HCT116 (cell line): Measurements from ENCODE around the gene EVC. TPM values are rescaled to one million over a fixed set of nuclear protein-coding genes. Genes with fewer than 3 reads are reported as not detected.

ENCODE experiments used
- ATAC-seq: fragments of 200-7000 bp; cut with Tn5 transposase; 2 replicates; pipeline ENCODE4 v1.9.1; 2020; ENCODE audit warnings: mild to moderate bottlenecking, moderate library complexity
- BruUV-seq: library from RNA; stranded (reverse); fragments of 400-500 nt; replicated peaks from 2 replicates; lab custom pipeline; 2021; lab: Mats Ljungman, UMichigan
- CTCF ChIA-PET: fragments of 300-600 bp; sonication (Branson Sonifier 250); formaldehyde crosslinking; loops from one replicate; lab custom pipeline; 2021; ENCODE audit warnings: antibody characterized with exemption; lab: Charles Lee
- POLR2A ChIA-PET: fragments of 300-600, 350-600 bp; sonication (Branson Sonifier 250); formaldehyde crosslinking; loops from one replicate; lab custom pipeline; 2021; ENCODE audit warnings: antibody characterized with exemption; lab: Charles Lee
- RAD21 ChIA-PET, 2 experiments: fragments of 300-600 bp; sonication (Branson Sonifier 250); formaldehyde crosslinking; loops; one replicate each; lab custom pipeline; 2023; ENCODE audit warnings: low total read pairs in 2 of 2; ENCODE audit not compliant: uncharacterized antibody in 2 of 2, unreplicated experiment in 2 of 2, low non-redundant PET in 1 of 2; lab: Charles Lee
- DNase-seq: peaks from one replicate; pipeline ENCODE4 v3.0.0-alpha.2; 2010; ENCODE audit warnings: low read depth, low spot score
- H2AFZ ChIP-seq: fragments of 200-600 bp; shearing (Covaris generic), sonication (generic); 2 replicates; pipeline ENCODE4 v1.6.1; 2017; ENCODE audit warnings: low read depth, mixed run types, mixed read lengths, antibody characterized with exemption, low read length; ENCODE audit not compliant: poor library complexity, severe bottlenecking
- H3K27ac ChIP-seq: 2 replicates; pipeline ENCODE4 v1.5.1; 2012; ENCODE audit warnings: low read depth, low read length
- H3K27me3 ChIP-seq: fragments of 200-600 bp; sonication (generic); 2 replicates; pipeline ENCODE4 v1.6.1; 2016; ENCODE audit warnings: mixed run types, low read length, mixed read lengths; ENCODE audit not compliant: insufficient read depth
- H3K36me3 ChIP-seq, 2 experiments: fragments of 200-500 bp in 1 of 2; fragments of 200-600 bp in 1 of 2; sonication (Bioruptor generic) in 1 of 2; sonication (generic) in 1 of 2; 2 replicates each; pipeline versions ENCODE4 v1.5.1 to v1.6.1; 2014 to 2016; ENCODE audit warnings: low read length in 2 of 2, inconsistent platforms in 1 of 2, mixed read lengths in 1 of 2, mixed run types in 1 of 2; ENCODE audit not compliant: insufficient read depth in 2 of 2, control insufficient read depth in 1 of 2
- H3K4me1 ChIP-seq, 2 experiments: fragments of 200-600 bp in 1 of 2; sonication (generic) in 1 of 2; 2 replicates each; pipeline versions ENCODE4 v1.5.1 to v1.6.1; 2012 to 2017; ENCODE audit warnings: low read length in 2 of 2, inconsistent platforms in 1 of 2, mild to moderate bottlenecking in 1 of 2, mixed read lengths in 1 of 2, mixed run types in 1 of 2, moderate library complexity in 1 of 2; ENCODE audit not compliant: insufficient read depth in 2 of 2, control insufficient read depth in 1 of 2
- H3K4me2 ChIP-seq: fragments of 200-600 bp; sonication (generic); 2 replicates; pipeline ENCODE4 v1.6.1; 2017; ENCODE audit warnings: mixed run types, low read length, mixed read lengths
- H3K4me3 ChIP-seq, 2 experiments: fragments of 200-600 bp in 1 of 2; sonication (generic) in 1 of 2; replicated peaks in 1 of 2; 2 replicates each; pipeline ENCODE4 v1.5.1; 2011 to 2016; ENCODE audit warnings: low read length in 2 of 2, control low read depth in 1 of 2, low read depth in 1 of 2, mild to moderate bottlenecking in 1 of 2, mixed read lengths in 1 of 2, mixed run types in 1 of 2
- H3K79me2 ChIP-seq: fragments of 200-600 bp; sonication (generic); 2 replicates; pipeline ENCODE4 v1.6.1; 2017; ENCODE audit warnings: mild to moderate bottlenecking, mixed run types, low read length, moderate library complexity, mixed read lengths; ENCODE audit not compliant: insufficient read depth
- H3K9ac ChIP-seq: fragments of 200-600 bp; sonication (generic); 2 replicates; pipeline ENCODE4 v1.6.1; 2016; ENCODE audit warnings: low read length, mixed read lengths
- H3K9me2 ChIP-seq: fragments of 200-600 bp; sonication (generic), shearing (Covaris generic); 2 replicates; pipeline ENCODE4 v1.6.1; 2017; ENCODE audit warnings: mixed run types, mild to moderate bottlenecking, moderate library complexity; ENCODE audit not compliant: insufficient read depth
- H3K9me3 ChIP-seq, 2 experiments: fragments of 200-500 bp in 1 of 2; fragments of 200-600 bp in 1 of 2; sonication (Bioruptor generic) in 1 of 2; sonication (generic) in 1 of 2; 2 replicates each; pipeline ENCODE4 v1.6.1; 2014 to 2017; ENCODE audit warnings: low read length in 2 of 2, mixed read lengths in 2 of 2, inconsistent platforms in 1 of 2, low read depth in 1 of 2, mild to moderate bottlenecking in 1 of 2, mixed run types in 1 of 2, moderate library complexity in 1 of 2; ENCODE audit not compliant: control insufficient read depth in 1 of 2, insufficient read depth in 1 of 2
- H4K20me1 ChIP-seq: fragments of 200-600 bp; sonication (generic), shearing (Covaris generic); 2 replicates; pipeline ENCODE4 v1.6.1; 2017; ENCODE audit warnings: mixed run types, mild to moderate bottlenecking, moderate library complexity; ENCODE audit not compliant: insufficient read depth
- CBX3 ChIP-seq: IDR thresholded peaks from 2 replicates; pipeline ENCODE4 v1.6.1; 2012; ENCODE audit warnings: low read depth
- CEBPB ChIP-seq: IDR thresholded peaks from 2 replicates; pipeline ENCODE4 v1.6.1; 2012; ENCODE audit warnings: low read depth
- EZH2 ChIP-seq: fragments of 200-600 bp; sonication (generic); IDR thresholded peaks from 2 replicates; pipeline ENCODE4 v1.6.1; 2017; ENCODE audit warnings: antibody characterized with exemption, mixed run types
- EZH2phosphoT487 ChIP-seq: fragments of 200-600 bp; IDR thresholded peaks from 2 replicates; pipeline ENCODE4 v1.6.1; 2018; ENCODE audit warnings: antibody characterized with exemption, borderline replicate concordance
- FOSL1 ChIP-seq: IDR thresholded peaks from 2 replicates; pipeline ENCODE4 v1.6.1; 2012; ENCODE audit warnings: low read depth
- JUND ChIP-seq: IDR thresholded peaks from 2 replicates; pipeline ENCODE4 v1.6.1; 2012
- MAX ChIP-seq: IDR thresholded peaks from 2 replicates; pipeline ENCODE4 v1.6.1; 2012
- POLR2A ChIP-seq: IDR thresholded peaks from 2 replicates; pipeline ENCODE4 v1.7.0; 2011; ENCODE audit warnings: borderline replicate concordance; ENCODE audit not compliant: insufficient read depth, insufficient read length; ENCODE audit errors: extremely low read depth
- POLR2AphosphoS5 ChIP-seq: IDR thresholded peaks from 2 replicates; pipeline ENCODE4 v1.6.1; 2011; ENCODE audit warnings: mild to moderate bottlenecking, low read depth, low read length, moderate library complexity
- RAD21 ChIP-seq: IDR thresholded peaks from 2 replicates; pipeline ENCODE4 v1.6.1; 2012; ENCODE audit warnings: low read depth, mild to moderate bottlenecking
- SIN3A ChIP-seq: IDR thresholded peaks from 2 replicates; pipeline ENCODE4 v1.6.1; 2012; ENCODE audit warnings: low read depth
- SP1 ChIP-seq: IDR thresholded peaks from 2 replicates; pipeline ENCODE4 v1.6.1; 2012; ENCODE audit warnings: low read depth
- SRF ChIP-seq: IDR thresholded peaks from 2 replicates; pipeline ENCODE4 v1.6.1; 2012; ENCODE audit warnings: low read depth
- YY1 ChIP-seq: IDR thresholded peaks from 2 replicates; pipeline ENCODE4 v1.6.1; 2011; ENCODE audit warnings: low read length, low read depth, moderate library complexity, mild to moderate bottlenecking; ENCODE audit not compliant: insufficient replicate concordance; ENCODE audit errors: extremely low read depth
- ZFX ChIP-seq: fragments of 450-650 bp; IDR thresholded peaks from 2 replicates; pipeline ENCODE4 v1.6.1; 2017
- intact Hi-C: fragments of 100-400 bp; cut with micrococcal nuclease; formaldehyde crosslinking; loops from 2 replicates; pipeline ENCODE4 v1.10.0; 2022
- total RNA-seq: library from RNA; stranded (reverse); gene quantifications from one replicate; pipeline ENCODE4 v1.2.1, GENCODE V29; 2021; ENCODE audit not compliant: unreplicated experiment
- TF ChIP-seq, protein P1 (sequence below): IDR thresholded peaks from 2 replicates; pipeline ENCODE4 v1.6.1; 2012; ENCODE audit warnings: low read depth
- TF ChIP-seq, protein P2 (sequence below): IDR thresholded peaks from 2 replicates; pipeline ENCODE4 v1.6.1; 2012

EVC gene
- total RNA-seq, 1 experiment from 2014 or later = 0.15 TPM

DNA sequence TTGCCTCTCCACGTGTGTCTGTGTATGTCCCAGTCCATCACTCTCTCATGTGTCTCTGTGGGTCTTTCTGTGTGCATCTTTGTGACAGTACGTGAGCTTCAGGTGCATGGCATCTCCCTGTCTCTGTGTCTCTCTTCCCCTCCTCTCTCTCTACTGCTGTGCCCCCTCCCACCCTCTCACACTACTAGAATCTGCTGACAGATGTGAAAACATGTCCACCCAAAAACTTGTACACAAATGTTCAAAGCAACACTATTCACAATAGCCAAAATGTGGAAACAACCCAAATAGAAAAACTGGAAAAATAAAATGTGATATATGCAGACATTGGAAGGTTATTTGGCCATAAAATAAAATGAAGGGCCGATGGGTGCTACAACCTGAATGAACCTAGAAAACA is 10.0 kb downstream of the EVC start (continued):
- TF ChIP-seq EZH2phosphoT487 (no peak), POLR2A (no peak), EZH2 (no peak), ZFX (no peak)

DNA sequence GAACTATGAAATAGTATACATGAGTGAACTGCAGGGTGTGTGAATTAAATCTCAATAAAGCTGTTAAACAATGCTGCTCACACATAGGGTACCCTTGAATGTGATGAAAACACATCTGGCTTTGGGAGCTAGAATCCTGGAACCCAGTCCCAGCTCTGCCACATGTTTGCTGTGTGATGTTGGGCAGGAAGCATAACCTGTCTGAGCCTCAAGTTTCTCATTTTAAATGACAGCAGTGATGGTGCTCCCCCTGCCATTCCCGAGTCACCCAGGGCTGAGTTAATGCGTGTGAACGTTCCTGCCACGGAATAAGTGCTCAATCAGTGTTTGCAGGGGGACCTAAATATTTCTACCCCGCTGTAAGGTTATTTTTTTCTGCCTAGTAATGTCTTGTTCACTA is 10.9 kb downstream of the EVC start:
- Histone ChIP-seq H3K36me3 (no peaks in the 10 kb centered on the region), H4K20me1 (no peaks in the 10 kb centered on the region), H3K9me3 (no peaks in the 10 kb centered on the region), H3K4me3 (no peak overlapping the region), H3K4me1 (no peaks in the 10 kb centered on the region), H3K27me3 (peaks cover 51% of the 10 kb centered on the region), H3K4me2 (no peak overlapping the region), H2AFZ (no peak overlapping the region), H3K9me2 (no peaks in the 10 kb centered on the region), H3K79me2 (no peaks in the 10 kb centered on the region), H3K27ac (no peak overlapping the region), H3K9ac (no peak overlapping the region)
- no peak for ATAC-seq
- ChIA-PET RAD21 (no interaction called here), POLR2A (no interaction called here), CTCF (no interaction called here)
- no peak for DNase-seq
- intact Hi-C loops = no loop called here
- TF ChIP-seq FOSL1 = no peak
- no peak for TF ChIP-seq ZFX
- TF ChIP-seq SRF = no peak
- TF ChIP-seq EZH2 = no peak
- TF ChIP-seq SP1 = no peak
- TF ChIP-seq POLR2AphosphoS5 = no peak
- TF ChIP-seq POLR2A = no peak
- no peak for TF ChIP-seq JUND
- BruUV-seq = no TSS peak

DNA sequence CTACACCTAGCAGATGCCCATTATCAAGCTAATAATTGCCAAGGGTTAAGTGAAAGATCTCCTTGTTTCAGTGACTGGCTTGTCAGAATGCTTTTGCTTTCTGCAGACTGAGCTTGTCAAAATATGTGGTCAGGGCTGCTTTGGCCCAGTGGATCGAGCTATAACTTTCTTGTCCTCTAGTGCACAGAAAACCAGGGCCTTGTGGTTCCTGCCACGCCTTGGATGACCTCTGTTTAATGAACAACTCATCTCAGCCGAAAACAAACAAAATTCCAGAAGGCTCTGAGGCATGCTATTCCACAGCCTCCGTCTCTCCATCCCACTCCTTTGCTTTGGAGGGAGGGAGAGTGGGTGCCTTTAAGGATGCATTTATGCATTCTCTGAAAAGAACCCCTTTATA is 11.3 kb downstream of the EVC start:
- no peaks in the 10 kb centered on the region for H3K36me3 ChIP-seq
- ATAC-seq (no peak), DNase-seq (no peak)
- TF ChIP-seq YY1 (no peak), CBX3 (no peak), POLR2AphosphoS5 (no peak), JUND (no peak), SRF (no peak), POLR2A (no peak), MAX (no peak), SP1 (no peak), RAD21 (no peak), CEBPB (no peak), EZH2phosphoT487 (no peak), SIN3A (no peak)
- TF ChIP-seq, protein P1, sequence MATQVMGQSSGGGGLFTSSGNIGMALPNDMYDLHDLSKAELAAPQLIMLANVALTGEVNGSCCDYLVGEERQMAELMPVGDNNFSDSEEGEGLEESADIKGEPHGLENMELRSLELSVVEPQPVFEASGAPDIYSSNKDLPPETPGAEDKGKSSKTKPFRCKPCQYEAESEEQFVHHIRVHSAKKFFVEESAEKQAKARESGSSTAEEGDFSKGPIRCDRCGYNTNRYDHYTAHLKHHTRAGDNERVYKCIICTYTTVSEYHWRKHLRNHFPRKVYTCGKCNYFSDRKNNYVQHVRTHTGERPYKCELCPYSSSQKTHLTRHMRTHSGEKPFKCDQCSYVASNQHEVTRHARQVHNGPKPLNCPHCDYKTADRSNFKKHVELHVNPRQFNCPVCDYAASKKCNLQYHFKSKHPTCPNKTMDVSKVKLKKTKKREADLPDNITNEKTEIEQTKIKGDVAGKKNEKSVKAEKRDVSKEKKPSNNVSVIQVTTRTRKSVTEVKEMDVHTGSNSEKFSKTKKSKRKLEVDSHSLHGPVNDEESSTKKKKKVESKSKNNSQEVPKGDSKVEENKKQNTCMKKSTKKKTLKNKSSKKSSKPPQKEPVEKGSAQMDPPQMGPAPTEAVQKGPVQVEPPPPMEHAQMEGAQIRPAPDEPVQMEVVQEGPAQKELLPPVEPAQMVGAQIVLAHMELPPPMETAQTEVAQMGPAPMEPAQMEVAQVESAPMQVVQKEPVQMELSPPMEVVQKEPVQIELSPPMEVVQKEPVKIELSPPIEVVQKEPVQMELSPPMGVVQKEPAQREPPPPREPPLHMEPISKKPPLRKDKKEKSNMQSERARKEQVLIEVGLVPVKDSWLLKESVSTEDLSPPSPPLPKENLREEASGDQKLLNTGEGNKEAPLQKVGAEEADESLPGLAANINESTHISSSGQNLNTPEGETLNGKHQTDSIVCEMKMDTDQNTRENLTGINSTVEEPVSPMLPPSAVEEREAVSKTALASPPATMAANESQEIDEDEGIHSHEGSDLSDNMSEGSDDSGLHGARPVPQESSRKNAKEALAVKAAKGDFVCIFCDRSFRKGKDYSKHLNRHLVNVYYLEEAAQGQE = no peak
- TF ChIP-seq, protein P2, sequence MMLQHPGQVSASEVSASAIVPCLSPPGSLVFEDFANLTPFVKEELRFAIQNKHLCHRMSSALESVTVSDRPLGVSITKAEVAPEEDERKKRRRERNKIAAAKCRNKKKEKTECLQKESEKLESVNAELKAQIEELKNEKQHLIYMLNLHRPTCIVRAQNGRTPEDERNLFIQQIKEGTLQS = no peak

More for the DNA sequence above, 11.3 kb downstream of the EVC start:
- Histone ChIP-seq H3K27me3 (peaks cover 51% of the 10 kb centered on the region), H4K20me1 (no peaks in the 10 kb centered on the region), H2AFZ (no peak overlapping the region), H3K27ac (no peak overlapping the region), H3K79me2 (no peaks in the 10 kb centered on the region), H3K9ac (no peak overlapping the region), H3K4me3 (no peak overlapping the region), H3K9me2 (no peaks in the 10 kb centered on the region), H3K9me3 (no peaks in the 10 kb centered on the region), H3K4me2 (no peak overlapping the region), H3K4me1 (no peaks in the 10 kb centered on the region)
- ChIA-PET POLR2A (no interaction called here), RAD21 (interaction anchor here in 1 of 2 experiments (0.6 kb wide), 1 partner anchor 455 kb away, joined by 3 read pairs; no protein-coding TSS in a partner anchor), CTCF (no interaction called here)
- intact Hi-C loops = no loop called here
- BruUV-seq = no TSS peak
